PC-9 (cell line): Measurements from ENCODE around the gene MAGI1. TPM values are rescaled to one million over a fixed set of nuclear protein-coding genes. Genes with fewer than 3 reads are reported as not detected.

ENCODE experiments used
- BruUV-seq: library from RNA; stranded (reverse); fragments of 400-500 nt; replicated peaks from 2 replicates; lab custom pipeline; 2021; lab: Mats Ljungman, UMichigan
- CTCF ChIA-PET: fragments of 300-600 bp; sonication (Branson Sonifier 250); formaldehyde crosslinking; loops from one replicate; lab custom pipeline; 2022; ENCODE audit warnings: antibody characterized with exemption; lab: Charles Lee
- POLR2A ChIA-PET: fragments of 300-600 bp; sonication (Branson Sonifier 250); formaldehyde crosslinking; loops from one replicate; lab custom pipeline; 2022; ENCODE audit warnings: antibody characterized with exemption; ENCODE audit not compliant: unreplicated experiment; lab: Charles Lee
- DNase-seq, 2 experiments: peaks; one replicate each; pipeline versions ENCODE4 v3.0.0 to v3.0.0-alpha.2; 2015 to 2022; ENCODE audit warnings: mixed read lengths in 1 of 2
- H2AFZ ChIP-seq: fragments of 200-600 bp; sonication (generic); 2 replicates; pipeline ENCODE4 v1.8.1; 2017; ENCODE audit warnings: antibody characterized with exemption
- H3F3A ChIP-seq: fragments of 200-600 bp; sonication (generic); 2 replicates; pipeline ENCODE4 v1.8.1; 2017; ENCODE audit warnings: antibody characterized with exemption, mild to moderate bottlenecking, low read depth; ENCODE audit not compliant: insufficient read depth
- H3K27ac ChIP-seq: fragments of 200-600 bp; sonication (generic); 2 replicates; pipeline ENCODE4 v1.6.1; 2016; ENCODE audit warnings: mixed run types
- H3K27me3 ChIP-seq: fragments of 200-600 bp; sonication (generic); 2 replicates; pipeline ENCODE4 v1.6.1; 2016; ENCODE audit warnings: low read depth, mixed run types; ENCODE audit not compliant: insufficient read depth
- H3K36me3 ChIP-seq: fragments of 200-600 bp; sonication (generic); 2 replicates; pipeline ENCODE4 v1.6.1; 2016; ENCODE audit warnings: low read depth, mixed run types
- H3K4me1 ChIP-seq: fragments of 200-600 bp; sonication (generic); replicated peaks from 2 replicates; pipeline ENCODE4 v1.6.1; 2016; ENCODE audit warnings: mixed run types; ENCODE audit not compliant: insufficient read depth
- H3K4me2 ChIP-seq: fragments of 200-600 bp; sonication (generic); 2 replicates; pipeline ENCODE4 v1.6.1; 2017; ENCODE audit warnings: mixed run types
- H3K4me3 ChIP-seq: fragments of 200-600 bp; sonication (generic); 2 replicates; pipeline ENCODE4 v1.6.1; 2016; ENCODE audit warnings: mixed run types
- H3K79me2 ChIP-seq: fragments of 200-600 bp; sonication (generic); 2 replicates; pipeline ENCODE4 v1.6.1; 2017; ENCODE audit warnings: low read depth, mixed run types
- H3K9me2 ChIP-seq: fragments of 200-600 bp; sonication (generic); 2 replicates; pipeline ENCODE4 v1.8.1; 2017; ENCODE audit warnings: mild to moderate bottlenecking; ENCODE audit not compliant: insufficient read depth
- H3K9me3 ChIP-seq: fragments of 200-600 bp; sonication (generic); 2 replicates; pipeline ENCODE4 v1.8.1; 2016; ENCODE audit warnings: low read depth; ENCODE audit not compliant: insufficient read depth
- H4K20me1 ChIP-seq: fragments of 200-600 bp; sonication (generic); 2 replicates; pipeline ENCODE4 v1.8.1; 2017; ENCODE audit not compliant: insufficient read depth
- EZH2 ChIP-seq: fragments of 200-600 bp; sonication (generic); IDR thresholded peaks from 2 replicates; pipeline ENCODE4 v1.8.0; 2017; ENCODE audit warnings: antibody characterized with exemption, low read depth
- intact Hi-C: fragments of 100-400 bp; cut with micrococcal nuclease; formaldehyde crosslinking; loops from one replicate; pipeline ENCODE4 v1.10.0; 2022; ENCODE audit not compliant: unreplicated experiment
- total RNA-seq: library from RNA; stranded (reverse); gene quantifications from 2 replicates; pipeline ENCODE4 v1.2.3, GENCODE V29; 2021
- TF ChIP-seq, protein P1 (sequence below): fragments of 200-600 bp; sonication (generic); conservative IDR thresholded peaks from 2 replicates; pipeline ENCODE4 v1.6.1; 2017; ENCODE audit warnings: mixed run types, antibody characterized with exemption, mild to moderate bottlenecking, moderate library complexity

MAGI1 gene
- total RNA-seq, 1 experiment from 2014 or later, result 23.3 TPM

DNA sequence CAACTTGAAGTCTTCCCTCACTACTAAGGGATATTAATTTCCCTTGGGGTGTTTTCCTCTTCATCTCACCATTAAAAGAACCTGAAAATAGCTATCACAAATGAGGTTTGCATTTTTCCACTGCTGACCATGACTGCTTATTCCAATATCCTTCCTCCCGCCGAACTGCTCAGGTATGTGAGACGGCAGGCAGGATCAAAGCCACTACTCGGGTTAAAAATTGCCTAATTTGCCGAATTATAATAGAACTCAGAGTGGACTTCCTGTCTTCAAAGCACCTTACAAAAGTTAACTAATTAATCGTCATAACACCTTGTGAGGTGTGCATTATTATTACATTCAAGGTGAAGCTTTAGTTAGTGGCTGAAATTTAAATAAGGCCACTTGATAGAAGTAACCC, 695.7 kb downstream of the MAGI1 start:
- no peaks in the 10 kb centered on the region for H3K36me3 ChIP-seq
- TF ChIP-seq, protein P1, sequence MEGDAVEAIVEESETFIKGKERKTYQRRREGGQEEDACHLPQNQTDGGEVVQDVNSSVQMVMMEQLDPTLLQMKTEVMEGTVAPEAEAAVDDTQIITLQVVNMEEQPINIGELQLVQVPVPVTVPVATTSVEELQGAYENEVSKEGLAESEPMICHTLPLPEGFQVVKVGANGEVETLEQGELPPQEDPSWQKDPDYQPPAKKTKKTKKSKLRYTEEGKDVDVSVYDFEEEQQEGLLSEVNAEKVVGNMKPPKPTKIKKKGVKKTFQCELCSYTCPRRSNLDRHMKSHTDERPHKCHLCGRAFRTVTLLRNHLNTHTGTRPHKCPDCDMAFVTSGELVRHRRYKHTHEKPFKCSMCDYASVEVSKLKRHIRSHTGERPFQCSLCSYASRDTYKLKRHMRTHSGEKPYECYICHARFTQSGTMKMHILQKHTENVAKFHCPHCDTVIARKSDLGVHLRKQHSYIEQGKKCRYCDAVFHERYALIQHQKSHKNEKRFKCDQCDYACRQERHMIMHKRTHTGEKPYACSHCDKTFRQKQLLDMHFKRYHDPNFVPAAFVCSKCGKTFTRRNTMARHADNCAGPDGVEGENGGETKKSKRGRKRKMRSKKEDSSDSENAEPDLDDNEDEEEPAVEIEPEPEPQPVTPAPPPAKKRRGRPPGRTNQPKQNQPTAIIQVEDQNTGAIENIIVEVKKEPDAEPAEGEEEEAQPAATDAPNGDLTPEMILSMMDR, result no peak
- TF ChIP-seq EZH2, result no peak
- ChIA-PET POLR2A (no interaction called here), CTCF (no interaction called here)
- no TSS peak for BruUV-seq
- intact Hi-C loops, result loop anchor here (5.0 kb wide), 1 partner anchor 656 kb away; the partner anchor contains the start of gene ADAMTS9
- no peaks in the 10 kb centered on the region for H3F3A ChIP-seq
- H3K27ac ChIP-seq, result no peak overlapping the region
- no peaks in the 10 kb centered on the region for H3K4me1 ChIP-seq
- H3K4me3 ChIP-seq, result no peak overlapping the region
- no peaks in the 10 kb centered on the region for H3K79me2 ChIP-seq
- no peaks in the 10 kb centered on the region for H3K27me3 ChIP-seq
- H3K9me2 ChIP-seq, result no peaks in the 10 kb centered on the region
- H4K20me1 ChIP-seq, result no peaks in the 10 kb centered on the region
- no peak overlapping the region for H3K4me2 ChIP-seq
- DNase-seq, result no peak
- H2AFZ ChIP-seq, result no peak overlapping the region
- H3K9me3 ChIP-seq, result no peaks in the 10 kb centered on the region

DNA sequence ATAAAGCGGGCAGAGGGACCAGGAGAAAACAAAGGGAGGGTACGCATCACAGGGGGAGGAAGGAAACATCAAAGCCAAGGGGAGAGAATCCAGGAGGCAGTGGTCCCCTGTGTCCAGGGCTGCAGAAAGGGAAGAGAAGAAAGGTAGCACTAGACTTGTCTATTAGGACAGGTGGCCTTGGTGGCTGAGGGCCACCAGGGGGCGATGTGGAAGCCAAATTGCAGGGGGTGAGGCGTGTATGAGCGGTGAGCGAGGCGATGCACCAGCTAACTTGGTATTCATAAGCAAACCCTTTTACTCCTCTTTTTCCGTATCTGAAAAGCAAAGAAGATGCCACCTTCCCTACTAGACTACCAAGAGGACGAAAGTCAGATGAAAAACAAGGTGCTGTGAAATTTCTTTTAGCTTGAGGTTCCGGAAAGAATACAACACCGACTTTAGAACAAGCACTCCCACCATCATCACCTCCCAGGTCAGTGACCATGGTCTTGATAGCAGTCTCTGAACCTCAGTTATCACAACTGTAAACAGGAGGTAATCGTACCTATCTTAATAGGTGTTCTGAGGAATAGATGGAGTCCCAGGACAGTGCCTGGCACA, 696.5 kb downstream of the MAGI1 start:
- ChIA-PET CTCF (no interaction called here), POLR2A (no interaction called here)
- no TSS peak for BruUV-seq
- Histone ChIP-seq H3K27ac (no peak overlapping the region), H3K4me3 (no peak overlapping the region), H4K20me1 (no peaks in the 10 kb centered on the region), H3K4me2 (no peak overlapping the region), H3K27me3 (no peaks in the 10 kb centered on the region), H3K9me2 (no peaks in the 10 kb centered on the region), H3F3A (no peaks in the 10 kb centered on the region), H3K79me2 (no peaks in the 10 kb centered on the region), H3K36me3 (no peaks in the 10 kb centered on the region), H3K9me3 (no peaks in the 10 kb centered on the region), H2AFZ (no peak overlapping the region), H3K4me1 (no peaks in the 10 kb centered on the region)
- TF ChIP-seq, protein P1, result peak; percentile 70
- no peak for TF ChIP-seq EZH2
- intact Hi-C loops, result loop anchor here (5.0 kb wide), 1 partner anchor 655 kb away; the partner anchor contains the start of gene ADAMTS9
- DNase-seq, result peak in 1 of 2 experiments; percentile 37

DNA sequence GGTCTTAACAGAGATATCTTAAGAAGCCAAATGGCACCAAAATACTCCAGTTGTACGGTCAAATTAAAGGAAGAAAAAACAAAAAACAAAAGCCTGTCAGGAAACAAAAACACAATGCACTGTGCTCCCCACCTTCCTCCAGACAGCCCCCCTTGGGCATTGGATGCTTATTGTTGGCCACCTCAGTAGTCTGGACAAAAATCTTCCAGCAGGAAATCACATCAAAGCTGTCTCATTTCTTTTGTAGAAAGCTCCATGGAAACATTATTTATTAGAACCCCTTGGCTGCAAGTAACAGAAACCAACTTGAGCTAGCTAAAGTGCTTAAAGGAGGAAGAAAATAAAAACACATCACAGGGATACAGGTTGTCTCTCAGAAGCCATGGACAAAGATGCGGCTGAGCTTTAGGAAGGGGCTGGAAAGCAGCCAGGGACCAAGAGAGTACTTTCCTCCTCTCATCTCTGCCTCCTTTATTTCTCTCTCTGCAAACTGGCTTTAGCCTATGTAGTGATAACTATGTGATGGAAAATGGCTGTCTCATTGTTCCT, 699.5 kb downstream of the MAGI1 start:
- no peak overlapping the region for H3K27ac ChIP-seq
- H3K4me3 ChIP-seq, result no peak overlapping the region
- ChIA-PET POLR2A (no interaction called here), CTCF (no interaction called here)
- no peaks in the 10 kb centered on the region for H3K9me3 ChIP-seq
- intact Hi-C loops, result loop anchor here (10.0 kb wide), 1 partner anchor 856 kb away; no protein-coding TSS in a partner anchor
- no peaks in the 10 kb centered on the region for H3K9me2 ChIP-seq
- no peaks in the 10 kb centered on the region for H3K36me3 ChIP-seq
- no peak overlapping the region for H3K4me2 ChIP-seq
- BruUV-seq, result no TSS peak
- no peaks in the 10 kb centered on the region for H3F3A ChIP-seq
- no peaks in the 10 kb centered on the region for H3K27me3 ChIP-seq
- H3K4me1 ChIP-seq, result no peaks in the 10 kb centered on the region
- TF ChIP-seq EZH2, result no peak
- TF ChIP-seq, protein P1, result no peak
- H3K79me2 ChIP-seq, result no peaks in the 10 kb centered on the region
- no peak for DNase-seq
- H2AFZ ChIP-seq, result no peak overlapping the region
- H4K20me1 ChIP-seq, result no peaks in the 10 kb centered on the region
